ENCODE data around the gene IGSF21. TPM values are rescaled to one million over a fixed set of nuclear protein-coding genes. Genes with fewer than 3 reads are reported as not detected.

IGSF21 gene
- total and polyA plus RNA-seq, 2 donors from 2014 or later, result 1.4 to 6.6 TPM

- no peak for FAIRE-seq
- intact Hi-C loops (cut with DNase I), result no loop called here
- no peak overlapping the region for H3K4me3 ChIP-seq (ENCODE audit: low read length in 3 of 3)
Observed at GRCh38 chr1:18329469-18330253, 222.1 kb downstream of the IGSF21 start.

GRCh38 chr1:18332576-18332975 is 225.0 kb downstream of the IGSF21 start:
- H3K27me3 ChIP-seq (ENCODE audit: control insufficient read depth, insufficient read depth, low read length), result no peaks in the 10 kb centered on the region
- no peak for TF ChIP-seq CTCF (IDR thresholded peaks at IDR 0.05; ENCODE audit: borderline replicate concordance, extremely low read depth, insufficient read depth)
- H3K9me3 ChIP-seq (ENCODE audit: control insufficient read depth in 2 of 3, insufficient read depth in 1 of 3, low read length in 3 of 3), result no peaks in the 10 kb centered on the region
- H3K4me3 ChIP-seq (ENCODE audit: low read length in 3 of 3), result no peak overlapping the region
- no peak for FAIRE-seq
- no peaks in the 10 kb centered on the region for H3K4me1 ChIP-seq (ENCODE audit: control insufficient read depth in 2 of 3, insufficient read depth in 2 of 3, low read depth in 1 of 3, low read length in 3 of 3)
- intact Hi-C loops (cut with DNase I), result no loop called here
- DNase-seq, result no peak
- no peaks in the 10 kb centered on the region for H3K36me3 ChIP-seq (ENCODE audit: control insufficient read depth in 2 of 3, insufficient read depth in 3 of 3, low read length in 3 of 3)
- no peak overlapping the region for H3K27ac ChIP-seq (ENCODE audit: low read depth in 2 of 2, low read length in 2 of 2)
- H3K9ac ChIP-seq (ENCODE audit: low read length in 3 of 3), result no peak overlapping the region

More at GRCh38 chr1:18329469-18330253, 222.1 kb downstream of the IGSF21 start:
- Histone ChIP-seq H3K4me1 (ENCODE audit: control insufficient read depth in 2 of 3, insufficient read depth in 2 of 3, low read depth in 1 of 3, low read length in 3 of 3) (no peaks in the 10 kb centered on the region), H3K27ac (ENCODE audit: low read depth in 2 of 2, low read length in 2 of 2) (no peak overlapping the region), H3K36me3 (ENCODE audit: control insufficient read depth in 2 of 3, insufficient read depth in 3 of 3, low read length in 3 of 3) (no peaks in the 10 kb centered on the region), H3K9me3 (ENCODE audit: control insufficient read depth in 2 of 3, insufficient read depth in 1 of 3, low read length in 3 of 3) (no peaks in the 10 kb centered on the region), H3K9ac (ENCODE audit: low read length in 3 of 3) (no peak overlapping the region), H3K27me3 (ENCODE audit: control insufficient read depth, insufficient read depth, low read length) (no peaks in the 10 kb centered on the region)
- TF ChIP-seq CTCF (IDR thresholded peaks at IDR 0.05; ENCODE audit: borderline replicate concordance, extremely low read depth, insufficient read depth), result no peak
- DNase-seq, result no peak

GRCh38 chr1:18333220-18333619 is 225.6 kb downstream of the IGSF21 start:
- intact Hi-C loops (cut with DNase I), result no loop called here
- no peak for DNase-seq

More at GRCh38 chr1:18333220-18333619, 225.6 kb downstream of the IGSF21 start:
- Histone ChIP-seq H3K27me3 (ENCODE audit: control insufficient read depth, insufficient read depth, low read length) (no peaks in the 10 kb centered on the region), H3K27ac (ENCODE audit: low read depth in 2 of 2, low read length in 2 of 2) (no peak overlapping the region), H3K9ac (ENCODE audit: low read length in 3 of 3) (no peak overlapping the region), H3K36me3 (ENCODE audit: control insufficient read depth in 2 of 3, insufficient read depth in 3 of 3, low read length in 3 of 3) (no peaks in the 10 kb centered on the region), H3K4me3 (ENCODE audit: low read length in 3 of 3) (no peak overlapping the region), H3K4me1 (ENCODE audit: control insufficient read depth in 2 of 3, insufficient read depth in 2 of 3, low read depth in 1 of 3, low read length in 3 of 3) (no peaks in the 10 kb centered on the region), H3K9me3 (ENCODE audit: control insufficient read depth in 2 of 3, insufficient read depth in 1 of 3, low read length in 3 of 3) (no peaks in the 10 kb centered on the region)
- no peak for FAIRE-seq
- no peak for TF ChIP-seq CTCF (IDR thresholded peaks at IDR 0.05; ENCODE audit: borderline replicate concordance, extremely low read depth, insufficient read depth)
